Transverse colon (tissue), 4 donors: Measurements from ENCODE around the gene HEXD. TPM values are rescaled to one million over a fixed set of nuclear protein-coding genes. Genes with fewer than 3 reads are reported as not detected.
"Not testable (repeated sequence)": the region's sequence is repeated elsewhere in the genome, so short reads cannot be mapped to it uniquely, and the experiment has no call there.

Experiments
- DNase-seq: peaks from one replicate; pipeline ENCODE4 v3.0.0-alpha.2; 2019
- H3K27ac ChIP-seq, 4 donors: fragments of 200-600 bp; sonication (generic); 2 replicates each; pipeline ENCODE4 v1.5.1; 2016 to 2018; ENCODE audit warnings: inconsistent platforms in 4 of 4
- H3K27me3 ChIP-seq: fragments of 200-600 bp; sonication (generic); 2 replicates; pipeline ENCODE4 v1.5.1; 2017; ENCODE audit warnings: inconsistent platforms
- H3K36me3 ChIP-seq, 4 donors: fragments of 200-600 bp; sonication (generic); 2 replicates each; pipeline ENCODE4 v1.5.1; 2017 to 2019; ENCODE audit warnings: inconsistent platforms in 4 of 4
- H3K4me1 ChIP-seq, 4 donors: fragments of 200-600 bp; sonication (generic); 2 replicates each; pipeline ENCODE4 v1.5.1; 2017 to 2020; ENCODE audit warnings: inconsistent platforms in 4 of 4
- H3K4me3 ChIP-seq, 4 donors: fragments of 200-600 bp; sonication (generic); 1 replicate in 1 of 4; 2 replicates in 3 of 4; pipeline versions ENCODE4 v1.5.1 to v1.6.1; 2017 to 2019; ENCODE audit warnings: inconsistent platforms in 4 of 4
- H3K9me3 ChIP-seq, 2 donors: fragments of 200-600 bp; sonication (generic); 2 replicates each; pipeline ENCODE4 v1.5.1; 2017 to 2019; ENCODE audit warnings: inconsistent platforms in 2 of 2
- CTCF ChIP-seq, 5 experiments: fragments of 200-600 bp in 3 of 5; fragments of 450-650 bp in 2 of 5; sonication (generic) in 3 of 5; IDR thresholded peaks; 1 replicate in 2 of 5; 2 replicates in 3 of 5; pipeline ENCODE4 v1.5.1; 2016 to 2017; ENCODE audit warnings: antibody characterized with exemption in 5 of 5, inconsistent platforms in 3 of 5, mild to moderate bottlenecking in 2 of 5, moderate library complexity in 1 of 5
- EP300 ChIP-seq: sonication (generic); formaldehyde crosslinking; IDR thresholded peaks from one replicate; pipeline ENCODE4 v1.6.1; 2017; ENCODE audit warnings: antibody characterized with exemption, low read depth
- POLR2A ChIP-seq: fragments of 450-650 bp; IDR thresholded peaks from one replicate; pipeline ENCODE4 v1.6.1; 2016; ENCODE audit warnings: antibody characterized with exemption, mild to moderate bottlenecking, moderate library complexity
- POLR2AphosphoS5 ChIP-seq, 3 donors: sonication (generic); formaldehyde crosslinking; IDR thresholded peaks; one replicate each; pipeline ENCODE4 v1.6.1; 2016; ENCODE audit warnings: antibody characterized with exemption in 3 of 3
- WGBS, 2 donors: methylation state at CpG; one replicate each; pipeline ENCODE4 v1.1.5; 2018; ENCODE audit warnings: low coverage in 1 of 2; 5-methylcytosine and 5-hydroxymethylcytosine counted together
- in situ Hi-C, 4 donors: fragments of 200-750 bp; cut with MboI; loops; one replicate each; pipeline versions ENCODE4 v1.15.0 to v1.15.1; 2017; ENCODE audit warnings: low sequenced_read_pairs in 3 of 4, low pct_ligation_motif_present in 1 of 4, low pct_unique_long_range_greater_than_20kb in 1 of 4
- intact Hi-C: fragments of 100-400 bp; cut with DNase I; formaldehyde crosslinking; loops from one replicate; pipeline ENCODE4 v1.15.1; 2023; ENCODE audit warnings: low total_unique reads
- total RNA-seq, 4 donors: library from RNA; depleted of rRNA; stranded (reverse); fragments of >200 nt; gene quantifications; one replicate each; pipeline ENCODE4 v1.1.0, GENCODE V29; 2016

The HEXD gene
- total RNA-seq, 4 donors from 2014 or later: 45.5 to 258 (median 102) TPM

GRCh38 chr17:82458179-82458884, 40.2 kb downstream of the HEXD start, which contains the start of gene NARF:
Gene NARF, plus strand, starts transcription at chr17:82458741. Its CDS starts 63 bp downstream, at chr17:82458804.
- peak; percentile 99 for TF ChIP-seq POLR2A
- TF ChIP-seq POLR2AphosphoS5 (IDR thresholded peaks at IDR 0.05): peak; percentile 93 to 100 (median 99)
- TF ChIP-seq EP300: peak; percentile 21
- no peak for TF ChIP-seq CTCF (IDR thresholded peaks at IDR 0.05)
- H3K27ac ChIP-seq: peak within 1 kb of the TSS; percentile 99 to 100 (median 100)
- in situ Hi-C loops: no loop called here

GRCh38 chr17:82458885-82459424, 40.8 kb downstream of the HEXD start:
- H3K4me1 ChIP-seq: peaks cover 10 to 25% (median 19%) of the 10 kb centered on the region in 4 donors
- H3K27me3 ChIP-seq: no peaks in the 10 kb centered on the region
- H3K4me3 ChIP-seq: peak overlapping the region; percentile 67 to 80 (median 70)
- in situ Hi-C loops (no loop called here), intact Hi-C loops (loop anchor here (5.0 kb wide), 2 partner anchors 93 to 1057 kb away; no protein-coding TSS in a partner anchor)
- no peaks in the 10 kb centered on the region for H3K9me3 ChIP-seq
- peak; percentile 34 for DNase-seq
- WGBS, 2 donors: 1% methylated on average over 53 of the region's 62 CpGs; no CpG with 5 or more reads in 1 of the 2 donors
- TF ChIP-seq POLR2A (no peak), POLR2AphosphoS5 (IDR thresholded peaks at IDR 0.05) (no peak), EP300 (no peak), CTCF (IDR thresholded peaks at IDR 0.05) (no peak)
- H3K27ac ChIP-seq: peak overlapping the region; percentile 99 to 100 (median 100)
- peaks cover 0 to 11% (median 5%) of the 10 kb centered on the region in 4 donors for H3K36me3 ChIP-seq

More at GRCh38 chr17:82458179-82458884, 40.2 kb downstream of the HEXD start, which contains the start of gene NARF:
- peaks cover 10 to 25% (median 19%) of the 10 kb centered on the region in 4 donors for H3K4me1 ChIP-seq
- intact Hi-C loops: loop anchor here (5.0 kb wide), 2 partner anchors 94 to 1056 kb away; no protein-coding TSS in a partner anchor
- peak; percentile 98 for DNase-seq
- H3K27me3 ChIP-seq: no peaks in the 10 kb centered on the region
- peak within 1 kb of the TSS; percentile 67 to 80 (median 70) for H3K4me3 ChIP-seq
- 0% methylated on average over 59 of the region's 85 CpGs; no CpG with 5 or more reads in 1 of the 2 donors for WGBS, 2 donors
- peaks cover 0 to 11% (median 5%) of the 10 kb centered on the region in 4 donors for H3K36me3 ChIP-seq
- no peaks in the 10 kb centered on the region for H3K9me3 ChIP-seq

- H3K27ac ChIP-seq, H3K9me3 ChIP-seq, H3K27me3 ChIP-seq, in situ Hi-C loops, DNase-seq: not testable (repeated sequence)
- peak overlapping the region in 1 of 4 donors; percentile 67 for H3K4me3 ChIP-seq
- peaks cover 0 to 20% (median 5%) of the 10 kb centered on the region in 4 donors for H3K36me3 ChIP-seq
- peaks cover 10 to 25% (median 19%) of the 10 kb centered on the region in 4 donors for H3K4me1 ChIP-seq
- intact Hi-C loops: loop anchor here (5.0 kb wide), 2 partner anchors 92 to 1058 kb away; no protein-coding TSS in a partner anchor
- 92 to 94% methylated on average over 5 to 9 of the region's 9 CpGs for WGBS, 2 donors
Observed at GRCh38 chr17:82459936-82460335, 41.8 kb downstream of the HEXD start.

GRCh38 chr17:82461827-82462524, 43.8 kb downstream of the HEXD start:
- WGBS, 2 donors: 60 to 72% methylated on average over 1 to 10 of the region's 10 CpGs
- Histone ChIP-seq H3K4me1 (peaks cover 8 to 22% (median 18%) of the 10 kb centered on the region in 4 donors), H3K27ac (no peak overlapping the region), H3K9me3 (no peaks in the 10 kb centered on the region), H3K4me3 (no peak overlapping the region), H3K27me3 (no peaks in the 10 kb centered on the region), H3K36me3 (peaks cover 0 to 34% (median 11%) of the 10 kb centered on the region in 4 donors)
- TF ChIP-seq EP300 (no peak), POLR2A (no peak), CTCF (IDR thresholded peaks at IDR 0.05) (no peak), POLR2AphosphoS5 (IDR thresholded peaks at IDR 0.05) (no peak)
- no peak for DNase-seq
- intact Hi-C loops: no loop called here
- in situ Hi-C loops: no loop called here
